HCT116 (cell line): ENCODE data around the gene CALML3. TPM values are rescaled to one million over a fixed set of nuclear protein-coding genes. Genes with fewer than 3 reads are reported as not detected.

ENCODE experiments used
- ATAC-seq: fragments of 200-7000 bp; cut with Tn5 transposase; 2 replicates; pipeline ENCODE4 v1.9.1; 2020; ENCODE audit warnings: mild to moderate bottlenecking, moderate library complexity
- BruUV-seq: library from RNA; stranded (reverse); fragments of 400-500 nt; replicated peaks from 2 replicates; lab custom pipeline; 2021; lab: Mats Ljungman, UMichigan
- CTCF ChIA-PET: fragments of 300-600 bp; sonication (Branson Sonifier 250); formaldehyde crosslinking; loops from one replicate; lab custom pipeline; 2021; ENCODE audit warnings: antibody characterized with exemption; lab: Charles Lee
- POLR2A ChIA-PET: fragments of 300-600, 350-600 bp; sonication (Branson Sonifier 250); formaldehyde crosslinking; loops from one replicate; lab custom pipeline; 2021; ENCODE audit warnings: antibody characterized with exemption; lab: Charles Lee
- RAD21 ChIA-PET, 2 experiments: fragments of 300-600 bp; sonication (Branson Sonifier 250); formaldehyde crosslinking; loops; one replicate each; lab custom pipeline; 2023; ENCODE audit warnings: low total read pairs in 2 of 2; ENCODE audit not compliant: uncharacterized antibody in 2 of 2, unreplicated experiment in 2 of 2, low non-redundant PET in 1 of 2; lab: Charles Lee
- DNase-seq: peaks from one replicate; pipeline ENCODE4 v3.0.0-alpha.2; 2010; ENCODE audit warnings: low read depth, low spot score
- H2AFZ ChIP-seq: fragments of 200-600 bp; shearing (Covaris generic), sonication (generic); 2 replicates; pipeline ENCODE4 v1.6.1; 2017; ENCODE audit warnings: low read depth, mixed run types, mixed read lengths, antibody characterized with exemption, low read length; ENCODE audit not compliant: poor library complexity, severe bottlenecking
- H3K27ac ChIP-seq: 2 replicates; pipeline ENCODE4 v1.5.1; 2012; ENCODE audit warnings: low read depth, low read length
- H3K27me3 ChIP-seq: fragments of 200-600 bp; sonication (generic); 2 replicates; pipeline ENCODE4 v1.6.1; 2016; ENCODE audit warnings: mixed run types, low read length, mixed read lengths; ENCODE audit not compliant: insufficient read depth
- H3K36me3 ChIP-seq, 2 experiments: fragments of 200-500 bp in 1 of 2; fragments of 200-600 bp in 1 of 2; sonication (Bioruptor generic) in 1 of 2; sonication (generic) in 1 of 2; 2 replicates each; pipeline versions ENCODE4 v1.5.1 to v1.6.1; 2014 to 2016; ENCODE audit warnings: low read length in 2 of 2, inconsistent platforms in 1 of 2, mixed read lengths in 1 of 2, mixed run types in 1 of 2; ENCODE audit not compliant: insufficient read depth in 2 of 2, control insufficient read depth in 1 of 2
- H3K4me1 ChIP-seq, 2 experiments: fragments of 200-600 bp in 1 of 2; sonication (generic) in 1 of 2; 2 replicates each; pipeline versions ENCODE4 v1.5.1 to v1.6.1; 2012 to 2017; ENCODE audit warnings: low read length in 2 of 2, inconsistent platforms in 1 of 2, mild to moderate bottlenecking in 1 of 2, mixed read lengths in 1 of 2, mixed run types in 1 of 2, moderate library complexity in 1 of 2; ENCODE audit not compliant: insufficient read depth in 2 of 2, control insufficient read depth in 1 of 2
- H3K4me2 ChIP-seq: fragments of 200-600 bp; sonication (generic); 2 replicates; pipeline ENCODE4 v1.6.1; 2017; ENCODE audit warnings: mixed run types, low read length, mixed read lengths
- H3K4me3 ChIP-seq, 2 experiments: fragments of 200-600 bp in 1 of 2; sonication (generic) in 1 of 2; replicated peaks in 1 of 2; 2 replicates each; pipeline ENCODE4 v1.5.1; 2011 to 2016; ENCODE audit warnings: low read length in 2 of 2, control low read depth in 1 of 2, low read depth in 1 of 2, mild to moderate bottlenecking in 1 of 2, mixed read lengths in 1 of 2, mixed run types in 1 of 2
- H3K79me2 ChIP-seq: fragments of 200-600 bp; sonication (generic); 2 replicates; pipeline ENCODE4 v1.6.1; 2017; ENCODE audit warnings: mild to moderate bottlenecking, mixed run types, low read length, moderate library complexity, mixed read lengths; ENCODE audit not compliant: insufficient read depth
- H3K9ac ChIP-seq: fragments of 200-600 bp; sonication (generic); 2 replicates; pipeline ENCODE4 v1.6.1; 2016; ENCODE audit warnings: low read length, mixed read lengths
- H3K9me2 ChIP-seq: fragments of 200-600 bp; sonication (generic), shearing (Covaris generic); 2 replicates; pipeline ENCODE4 v1.6.1; 2017; ENCODE audit warnings: mixed run types, mild to moderate bottlenecking, moderate library complexity; ENCODE audit not compliant: insufficient read depth
- H3K9me3 ChIP-seq, 2 experiments: fragments of 200-500 bp in 1 of 2; fragments of 200-600 bp in 1 of 2; sonication (Bioruptor generic) in 1 of 2; sonication (generic) in 1 of 2; 2 replicates each; pipeline ENCODE4 v1.6.1; 2014 to 2017; ENCODE audit warnings: low read length in 2 of 2, mixed read lengths in 2 of 2, inconsistent platforms in 1 of 2, low read depth in 1 of 2, mild to moderate bottlenecking in 1 of 2, mixed run types in 1 of 2, moderate library complexity in 1 of 2; ENCODE audit not compliant: control insufficient read depth in 1 of 2, insufficient read depth in 1 of 2
- H4K20me1 ChIP-seq: fragments of 200-600 bp; sonication (generic), shearing (Covaris generic); 2 replicates; pipeline ENCODE4 v1.6.1; 2017; ENCODE audit warnings: mixed run types, mild to moderate bottlenecking, moderate library complexity; ENCODE audit not compliant: insufficient read depth
- CEBPB ChIP-seq: IDR thresholded peaks from 2 replicates; pipeline ENCODE4 v1.6.1; 2012; ENCODE audit warnings: low read depth
- EGR1 ChIP-seq: IDR thresholded peaks from 2 replicates; pipeline ENCODE4 v1.6.1; 2012; ENCODE audit warnings: low read depth
- ELF1 ChIP-seq: IDR thresholded peaks from 2 replicates; pipeline ENCODE4 v1.6.1; 2012; ENCODE audit warnings: low read depth, borderline replicate concordance
- EZH2 ChIP-seq: fragments of 200-600 bp; sonication (generic); IDR thresholded peaks from 2 replicates; pipeline ENCODE4 v1.6.1; 2017; ENCODE audit warnings: antibody characterized with exemption, mixed run types
- EZH2phosphoT487 ChIP-seq: fragments of 200-600 bp; IDR thresholded peaks from 2 replicates; pipeline ENCODE4 v1.6.1; 2018; ENCODE audit warnings: antibody characterized with exemption, borderline replicate concordance
- FOSL1 ChIP-seq: IDR thresholded peaks from 2 replicates; pipeline ENCODE4 v1.6.1; 2012; ENCODE audit warnings: low read depth
- JUND ChIP-seq: IDR thresholded peaks from 2 replicates; pipeline ENCODE4 v1.6.1; 2012
- POLR2A ChIP-seq: IDR thresholded peaks from 2 replicates; pipeline ENCODE4 v1.7.0; 2011; ENCODE audit warnings: borderline replicate concordance; ENCODE audit not compliant: insufficient read depth, insufficient read length; ENCODE audit errors: extremely low read depth
- RAD21 ChIP-seq: IDR thresholded peaks from 2 replicates; pipeline ENCODE4 v1.6.1; 2012; ENCODE audit warnings: low read depth, mild to moderate bottlenecking
- SRF ChIP-seq: IDR thresholded peaks from 2 replicates; pipeline ENCODE4 v1.6.1; 2012; ENCODE audit warnings: low read depth
- TCF7L2 ChIP-seq: IDR thresholded peaks from 2 replicates; pipeline ENCODE4 v1.7.0; 2011; ENCODE audit warnings: borderline replicate concordance, inconsistent platforms; ENCODE audit not compliant: insufficient read depth, insufficient read length; ENCODE audit errors: extremely low read depth
- YY1 ChIP-seq: IDR thresholded peaks from 2 replicates; pipeline ENCODE4 v1.6.1; 2011; ENCODE audit warnings: low read length, low read depth, moderate library complexity, mild to moderate bottlenecking; ENCODE audit not compliant: insufficient replicate concordance; ENCODE audit errors: extremely low read depth
- ZNF274 ChIP-seq: fragments of 200-500 bp; sonication (Bioruptor generic); IDR thresholded peaks from 2 replicates; pipeline ENCODE4 v1.6.1; 2014; ENCODE audit warnings: mild to moderate bottlenecking, low read depth, low read length, inconsistent platforms
- intact Hi-C: fragments of 100-400 bp; cut with micrococcal nuclease; formaldehyde crosslinking; loops from 2 replicates; pipeline ENCODE4 v1.10.0; 2022
- total RNA-seq: library from RNA; stranded (reverse); gene quantifications from one replicate; pipeline ENCODE4 v1.2.1, GENCODE V29; 2021; ENCODE audit not compliant: unreplicated experiment
- TF ChIP-seq, protein P1 (sequence below), 3 experiments: fragments of 200-600 bp in 1 of 3; sonication (generic) in 1 of 3; IDR thresholded peaks in 2 of 3; conservative IDR thresholded peaks in 1 of 3; 2 replicates each; pipeline ENCODE4 v1.5.1; 2012 to 2017; ENCODE audit warnings: low read depth in 2 of 3, low read length in 2 of 3, antibody characterized with exemption in 1 of 3, borderline replicate concordance in 1 of 3, control low read depth in 1 of 3, mild to moderate bottlenecking in 1 of 3, mixed read lengths in 1 of 3, mixed run types in 1 of 3, moderate library complexity in 1 of 3; ENCODE audit not compliant: insufficient read depth in 1 of 3
- TF ChIP-seq, protein P2 (sequence below): IDR thresholded peaks from 2 replicates; pipeline ENCODE4 v1.6.1; 2011; ENCODE audit warnings: mild to moderate bottlenecking, low read length, moderate library complexity; ENCODE audit not compliant: insufficient replicate concordance; ENCODE audit errors: extremely low read depth
- TF ChIP-seq, protein P3 (sequence below): IDR thresholded peaks from 2 replicates; pipeline ENCODE4 v1.6.1; 2012
- TF ChIP-seq, protein P4 (sequence below): IDR thresholded peaks from 2 replicates; pipeline ENCODE4 v1.6.1; 2012; ENCODE audit warnings: low read depth

CALML3 gene
- total RNA-seq, 1 experiment from 2014 or later = not detected

DNA sequence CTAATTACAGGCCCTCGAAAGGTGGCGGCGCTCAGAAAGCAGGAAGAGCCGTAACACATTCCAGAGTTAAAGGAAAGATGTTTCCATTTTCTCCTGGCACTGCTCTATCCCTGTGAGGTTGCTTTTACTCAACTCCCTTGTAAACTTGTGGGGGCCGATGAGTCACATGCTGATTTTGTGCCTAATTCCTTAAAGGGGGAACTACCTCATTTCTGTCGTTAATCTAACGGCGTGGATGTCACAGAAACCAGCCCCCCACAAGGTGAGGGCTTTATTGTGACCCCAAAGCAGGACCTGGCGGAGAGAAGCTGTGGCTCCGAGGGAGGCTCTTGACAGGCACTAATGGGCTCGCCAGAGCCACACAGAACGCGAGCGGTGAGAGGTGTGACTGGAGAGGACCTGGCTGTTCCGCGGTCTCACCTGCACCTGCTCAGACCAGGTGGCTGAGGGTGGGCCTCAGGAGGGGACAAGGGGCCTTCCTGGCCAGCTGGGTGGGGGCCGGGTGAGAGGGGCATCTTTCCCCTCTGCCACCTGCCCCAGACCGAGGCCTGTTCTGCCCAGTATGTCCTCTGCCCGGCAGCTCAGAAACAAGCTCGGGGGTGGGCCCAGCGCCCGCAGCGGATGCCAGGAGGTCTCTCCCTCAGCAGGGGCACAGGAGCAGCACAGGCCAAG, 50.9 kb downstream of the CALML3 start (continued):
- TF ChIP-seq YY1 = no peak

DNA sequence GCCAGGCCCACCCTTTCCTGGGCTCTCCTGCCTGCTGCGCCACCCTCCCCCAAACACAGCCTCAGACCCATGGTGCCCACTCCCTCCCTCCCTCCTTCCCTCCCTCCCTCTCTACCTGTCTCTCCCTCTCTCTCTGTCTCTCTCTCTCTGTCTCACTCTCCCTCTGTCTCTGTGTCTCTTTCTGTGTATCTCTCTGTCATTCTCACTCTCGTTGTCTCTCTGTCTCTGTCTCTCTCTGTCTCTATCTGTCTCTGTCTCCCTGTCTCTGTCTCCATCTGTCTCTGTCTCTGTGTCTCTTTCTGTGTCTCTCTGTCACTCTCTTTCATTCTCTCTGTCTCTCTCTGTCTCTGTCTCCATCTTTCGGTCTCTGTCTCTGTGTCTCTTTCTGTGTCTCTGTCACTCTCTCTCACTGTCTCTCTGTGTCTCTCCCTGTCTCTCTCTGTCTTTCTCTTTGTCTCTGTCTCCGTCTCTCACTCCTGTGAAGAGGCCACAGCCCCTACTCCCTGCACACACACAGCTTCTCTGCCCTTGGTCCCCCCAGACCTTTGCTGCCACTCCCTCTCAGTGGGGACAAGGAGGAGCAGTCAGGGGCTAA, 51.5 kb downstream of the CALML3 start:
- Histone ChIP-seq H3K9me3 (no peaks in the 10 kb centered on the region), H3K4me1 (no peaks in the 10 kb centered on the region), H3K9ac (no peak overlapping the region), H3K27ac (no peak overlapping the region)
- BruUV-seq = no TSS peak
- ATAC-seq = no peak
- POLR2A ChIA-PET = no interaction called here
- no peak for TF ChIP-seq EGR1
- TF ChIP-seq POLR2A = no peak
- TF ChIP-seq, protein P1, sequence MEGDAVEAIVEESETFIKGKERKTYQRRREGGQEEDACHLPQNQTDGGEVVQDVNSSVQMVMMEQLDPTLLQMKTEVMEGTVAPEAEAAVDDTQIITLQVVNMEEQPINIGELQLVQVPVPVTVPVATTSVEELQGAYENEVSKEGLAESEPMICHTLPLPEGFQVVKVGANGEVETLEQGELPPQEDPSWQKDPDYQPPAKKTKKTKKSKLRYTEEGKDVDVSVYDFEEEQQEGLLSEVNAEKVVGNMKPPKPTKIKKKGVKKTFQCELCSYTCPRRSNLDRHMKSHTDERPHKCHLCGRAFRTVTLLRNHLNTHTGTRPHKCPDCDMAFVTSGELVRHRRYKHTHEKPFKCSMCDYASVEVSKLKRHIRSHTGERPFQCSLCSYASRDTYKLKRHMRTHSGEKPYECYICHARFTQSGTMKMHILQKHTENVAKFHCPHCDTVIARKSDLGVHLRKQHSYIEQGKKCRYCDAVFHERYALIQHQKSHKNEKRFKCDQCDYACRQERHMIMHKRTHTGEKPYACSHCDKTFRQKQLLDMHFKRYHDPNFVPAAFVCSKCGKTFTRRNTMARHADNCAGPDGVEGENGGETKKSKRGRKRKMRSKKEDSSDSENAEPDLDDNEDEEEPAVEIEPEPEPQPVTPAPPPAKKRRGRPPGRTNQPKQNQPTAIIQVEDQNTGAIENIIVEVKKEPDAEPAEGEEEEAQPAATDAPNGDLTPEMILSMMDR (IDR thresholded peaks at IDR 0.05 in 2 of 3, conservative IDR thresholded peaks at IDR 0.05 in 1 of 3; ENCODE audit: borderline replicate concordance in 1 of 3, insufficient read depth in 1 of 3, low read depth in 2 of 3, low read length in 2 of 3) = no peak
- no peak for TF ChIP-seq JUND
- no peak for TF ChIP-seq EZH2
- TF ChIP-seq, protein P2, sequence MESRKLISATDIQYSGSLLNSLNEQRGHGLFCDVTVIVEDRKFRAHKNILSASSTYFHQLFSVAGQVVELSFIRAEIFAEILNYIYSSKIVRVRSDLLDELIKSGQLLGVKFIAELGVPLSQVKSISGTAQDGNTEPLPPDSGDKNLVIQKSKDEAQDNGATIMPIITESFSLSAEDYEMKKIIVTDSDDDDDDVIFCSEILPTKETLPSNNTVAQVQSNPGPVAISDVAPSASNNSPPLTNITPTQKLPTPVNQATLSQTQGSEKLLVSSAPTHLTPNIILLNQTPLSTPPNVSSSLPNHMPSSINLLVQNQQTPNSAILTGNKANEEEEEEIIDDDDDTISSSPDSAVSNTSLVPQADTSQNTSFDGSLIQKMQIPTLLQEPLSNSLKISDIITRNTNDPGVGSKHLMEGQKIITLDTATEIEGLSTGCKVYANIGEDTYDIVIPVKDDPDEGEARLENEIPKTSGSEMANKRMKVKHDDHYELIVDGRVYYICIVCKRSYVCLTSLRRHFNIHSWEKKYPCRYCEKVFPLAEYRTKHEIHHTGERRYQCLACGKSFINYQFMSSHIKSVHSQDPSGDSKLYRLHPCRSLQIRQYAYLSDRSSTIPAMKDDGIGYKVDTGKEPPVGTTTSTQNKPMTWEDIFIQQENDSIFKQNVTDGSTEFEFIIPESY = no peak
- TF ChIP-seq FOSL1 = no peak
- TF ChIP-seq EZH2phosphoT487 = no peak
- TF ChIP-seq, protein P3, sequence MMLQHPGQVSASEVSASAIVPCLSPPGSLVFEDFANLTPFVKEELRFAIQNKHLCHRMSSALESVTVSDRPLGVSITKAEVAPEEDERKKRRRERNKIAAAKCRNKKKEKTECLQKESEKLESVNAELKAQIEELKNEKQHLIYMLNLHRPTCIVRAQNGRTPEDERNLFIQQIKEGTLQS = no peak
- TF ChIP-seq CEBPB = no peak
- no peak for TF ChIP-seq SRF
- TF ChIP-seq ZNF274 = no peak
- no peak for TF ChIP-seq TCF7L2
- TF ChIP-seq, protein P4, sequence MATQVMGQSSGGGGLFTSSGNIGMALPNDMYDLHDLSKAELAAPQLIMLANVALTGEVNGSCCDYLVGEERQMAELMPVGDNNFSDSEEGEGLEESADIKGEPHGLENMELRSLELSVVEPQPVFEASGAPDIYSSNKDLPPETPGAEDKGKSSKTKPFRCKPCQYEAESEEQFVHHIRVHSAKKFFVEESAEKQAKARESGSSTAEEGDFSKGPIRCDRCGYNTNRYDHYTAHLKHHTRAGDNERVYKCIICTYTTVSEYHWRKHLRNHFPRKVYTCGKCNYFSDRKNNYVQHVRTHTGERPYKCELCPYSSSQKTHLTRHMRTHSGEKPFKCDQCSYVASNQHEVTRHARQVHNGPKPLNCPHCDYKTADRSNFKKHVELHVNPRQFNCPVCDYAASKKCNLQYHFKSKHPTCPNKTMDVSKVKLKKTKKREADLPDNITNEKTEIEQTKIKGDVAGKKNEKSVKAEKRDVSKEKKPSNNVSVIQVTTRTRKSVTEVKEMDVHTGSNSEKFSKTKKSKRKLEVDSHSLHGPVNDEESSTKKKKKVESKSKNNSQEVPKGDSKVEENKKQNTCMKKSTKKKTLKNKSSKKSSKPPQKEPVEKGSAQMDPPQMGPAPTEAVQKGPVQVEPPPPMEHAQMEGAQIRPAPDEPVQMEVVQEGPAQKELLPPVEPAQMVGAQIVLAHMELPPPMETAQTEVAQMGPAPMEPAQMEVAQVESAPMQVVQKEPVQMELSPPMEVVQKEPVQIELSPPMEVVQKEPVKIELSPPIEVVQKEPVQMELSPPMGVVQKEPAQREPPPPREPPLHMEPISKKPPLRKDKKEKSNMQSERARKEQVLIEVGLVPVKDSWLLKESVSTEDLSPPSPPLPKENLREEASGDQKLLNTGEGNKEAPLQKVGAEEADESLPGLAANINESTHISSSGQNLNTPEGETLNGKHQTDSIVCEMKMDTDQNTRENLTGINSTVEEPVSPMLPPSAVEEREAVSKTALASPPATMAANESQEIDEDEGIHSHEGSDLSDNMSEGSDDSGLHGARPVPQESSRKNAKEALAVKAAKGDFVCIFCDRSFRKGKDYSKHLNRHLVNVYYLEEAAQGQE = no peak
- TF ChIP-seq ELF1 = no peak
- no peak for TF ChIP-seq RAD21
- TF ChIP-seq, all 23 proteins: peak for 0
- no peaks in the 10 kb centered on the region for H3K9me2 ChIP-seq
- H3K4me2 ChIP-seq = no peak overlapping the region
- H3K27me3 ChIP-seq = no peaks in the 10 kb centered on the region
- no peak for DNase-seq
- RAD21 ChIA-PET = no interaction called here
- H2AFZ ChIP-seq = no peak overlapping the region
- H3K36me3 ChIP-seq = no peaks in the 10 kb centered on the region
- CTCF ChIA-PET = no interaction called here
- intact Hi-C loops = no loop called here
- no peak overlapping the region for H3K4me3 ChIP-seq
- H4K20me1 ChIP-seq = no peaks in the 10 kb centered on the region
- H3K79me2 ChIP-seq = no peaks in the 10 kb centered on the region
